AG20443 (cell line): ENCODE results near the gene NINJ1.
A peak's percentile ranks its signal among the peaks of the same experiment; 100 is the strongest.

ENCODE experiments used
- DNase-seq: peaks from one replicate; pipeline ENCODE4 v3.0.0; 2012; ENCODE audit warnings: low spot score, mixed read lengths

The NINJ1 gene

GRCh38 chr9:93132287-93132927 lies 1.6 kb downstream of the NINJ1 start:
- DNase-seq = peak; percentile 67

DNA sequence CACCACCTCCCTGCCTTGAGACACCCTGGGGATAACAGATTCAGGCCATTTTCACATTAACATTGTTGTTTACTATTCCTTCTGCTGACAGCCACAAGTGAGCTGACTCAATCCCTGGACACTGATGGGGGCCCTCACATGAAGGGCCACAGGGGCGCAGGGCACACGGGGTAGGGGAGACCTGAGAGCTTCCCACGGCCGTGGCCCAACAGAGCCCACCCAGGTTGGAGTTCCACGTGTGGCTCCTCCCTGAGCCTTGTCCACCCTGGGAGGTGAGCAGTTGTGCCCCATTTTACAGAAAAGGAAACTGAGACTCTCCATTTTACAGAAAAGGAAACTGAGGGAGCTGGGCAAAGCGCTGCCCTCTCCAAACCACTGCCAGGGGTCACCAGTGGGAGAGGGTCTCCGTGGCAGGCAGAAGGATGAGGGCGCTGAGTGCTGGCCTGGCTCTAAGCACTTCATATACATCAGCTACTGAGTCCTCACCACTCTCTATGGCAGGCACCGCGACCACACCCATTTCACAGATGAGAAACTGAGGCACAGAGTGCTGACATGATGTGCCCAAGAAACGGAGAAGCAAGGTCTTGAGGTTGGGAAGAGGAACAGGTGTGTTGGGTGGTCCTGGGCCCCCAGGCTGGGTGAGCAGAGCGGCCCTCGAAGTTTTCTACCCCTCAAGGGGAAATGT lies 2.3 kb downstream of the NINJ1 start:
- no peak for DNase-seq

DNA sequence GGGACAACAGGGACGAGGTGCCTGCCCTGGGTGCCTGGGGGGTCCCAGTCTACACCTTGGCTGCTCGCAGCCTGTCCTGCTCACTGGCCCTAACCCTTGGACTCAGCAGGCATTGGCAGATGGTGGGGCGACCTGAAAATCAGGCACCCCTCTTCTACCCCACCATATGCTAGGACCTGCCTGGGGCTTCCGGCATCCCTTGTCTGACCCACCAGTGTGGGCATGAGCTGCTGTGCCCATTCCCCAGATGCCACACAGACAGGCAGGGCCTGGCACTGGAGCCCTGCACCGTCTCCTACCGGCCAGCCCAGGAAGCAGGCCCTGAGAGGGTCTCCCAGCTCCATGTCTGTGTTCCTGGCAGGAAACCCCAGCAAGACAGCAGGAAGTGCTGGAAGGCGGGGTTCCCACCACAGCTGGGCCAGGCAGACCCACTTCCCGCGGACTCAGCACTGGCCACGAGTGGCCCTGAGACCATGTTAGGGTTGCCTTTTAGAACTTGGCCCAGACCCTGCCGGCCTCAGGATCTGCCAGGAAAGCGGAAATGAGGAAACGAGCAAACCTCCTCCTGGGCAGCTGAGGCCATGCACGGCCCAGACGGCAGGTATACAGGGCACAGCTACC lies 3.1 kb downstream of the NINJ1 start:
- no peak for DNase-seq

DNA sequence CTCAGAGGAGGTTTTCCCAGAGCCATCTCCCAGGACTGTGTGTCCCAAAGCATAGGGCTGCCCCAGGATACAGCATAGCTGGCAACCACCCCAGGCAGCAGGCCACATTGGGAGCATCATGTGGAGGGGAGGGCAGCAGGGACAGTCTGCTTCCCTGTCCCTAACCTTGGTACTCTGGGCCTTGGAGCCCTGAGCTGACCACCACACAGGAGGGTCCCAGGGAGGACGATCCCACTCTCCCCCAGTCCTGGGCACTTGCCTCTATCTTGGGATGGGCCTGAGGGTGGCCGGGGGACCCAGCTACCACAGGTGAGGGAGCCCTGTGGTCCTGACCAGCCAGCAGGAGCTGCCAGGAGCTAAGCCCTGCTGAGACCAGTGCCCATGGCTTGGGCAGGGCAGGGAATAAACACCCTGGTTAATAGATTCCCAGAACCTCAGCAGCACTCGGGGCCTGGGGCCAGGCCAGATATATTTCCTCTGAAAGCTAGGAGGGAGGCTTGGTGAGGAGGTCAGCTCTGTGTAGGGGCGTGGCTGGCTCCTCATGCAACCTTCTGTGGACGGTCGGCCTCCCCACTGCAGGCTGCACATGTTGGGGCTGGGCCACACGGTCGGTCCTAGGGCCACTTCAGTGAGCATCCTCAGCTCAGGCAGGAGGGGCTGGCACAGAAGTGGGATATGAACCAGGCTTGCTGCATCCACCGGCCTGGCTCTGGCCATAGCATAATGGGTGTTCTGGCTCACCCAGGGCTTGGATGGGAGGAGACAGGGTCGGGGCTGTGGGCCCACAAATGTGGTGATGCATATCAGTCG lies 4.2 kb downstream of the NINJ1 start:
- no peak for DNase-seq

- no peak for DNase-seq
Observed at GRCh38 chr9:93129286-93129685, 4.8 kb downstream of the NINJ1 start.

DNA sequence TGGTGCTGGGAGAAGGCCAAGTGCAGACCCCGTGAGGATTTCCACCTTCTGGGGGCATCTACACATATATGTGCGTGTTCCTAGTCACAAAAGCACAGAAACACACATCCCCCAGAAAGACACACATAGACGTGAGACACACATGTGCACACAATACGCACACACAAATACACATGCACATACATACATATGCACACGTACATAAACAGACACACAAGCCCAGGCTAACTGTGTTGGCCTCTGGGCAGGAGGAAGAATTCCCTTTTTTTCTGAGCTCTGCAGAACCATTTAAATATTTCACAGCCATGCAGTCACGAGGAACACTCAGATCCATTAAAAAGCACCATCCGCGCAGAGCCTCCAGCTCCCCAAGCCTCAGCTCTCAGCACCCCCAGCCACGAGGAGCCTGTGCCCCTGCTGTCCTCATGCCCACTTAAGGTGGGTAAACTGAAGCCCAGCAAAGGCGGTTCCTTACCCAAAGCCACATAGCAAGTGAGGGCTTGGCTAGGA lies 5.3 kb downstream of the NINJ1 start:
- DNase-seq = no peak

DNA sequence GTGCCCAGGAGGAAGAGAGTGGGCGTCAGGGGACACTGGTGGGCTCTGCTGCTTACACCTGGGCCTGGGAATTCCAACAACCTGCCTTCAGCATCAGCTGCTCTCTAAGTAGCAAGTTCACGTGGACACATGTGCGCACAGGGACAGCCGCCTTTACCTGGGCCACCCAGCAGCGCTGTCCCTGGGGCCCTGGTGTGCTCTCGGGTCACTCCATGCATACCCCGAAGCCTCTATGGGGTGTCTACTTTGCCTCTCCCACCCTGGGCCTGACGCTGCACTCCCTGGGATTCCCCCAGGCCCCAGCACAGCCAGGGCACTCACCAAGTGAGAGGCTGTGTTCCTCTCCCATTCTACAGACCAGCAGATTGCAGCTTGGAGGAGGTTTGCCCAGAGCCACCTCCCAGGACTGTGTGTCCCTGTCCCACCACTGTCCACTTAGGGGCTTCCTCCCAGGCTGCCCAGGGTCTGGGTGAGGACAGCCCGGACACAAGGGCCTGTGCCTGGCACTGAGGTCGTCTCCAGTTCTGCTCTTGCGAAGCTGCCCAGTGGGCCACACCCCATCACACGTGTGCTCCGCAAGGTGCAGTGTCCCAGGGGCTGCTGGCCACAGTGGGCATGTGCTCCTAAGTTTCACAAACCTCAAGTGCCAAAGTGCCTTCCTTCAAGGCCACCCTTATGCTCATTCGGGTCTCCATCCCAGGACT lies 5.9 kb downstream of the NINJ1 start:
- DNase-seq = no peak

DNA sequence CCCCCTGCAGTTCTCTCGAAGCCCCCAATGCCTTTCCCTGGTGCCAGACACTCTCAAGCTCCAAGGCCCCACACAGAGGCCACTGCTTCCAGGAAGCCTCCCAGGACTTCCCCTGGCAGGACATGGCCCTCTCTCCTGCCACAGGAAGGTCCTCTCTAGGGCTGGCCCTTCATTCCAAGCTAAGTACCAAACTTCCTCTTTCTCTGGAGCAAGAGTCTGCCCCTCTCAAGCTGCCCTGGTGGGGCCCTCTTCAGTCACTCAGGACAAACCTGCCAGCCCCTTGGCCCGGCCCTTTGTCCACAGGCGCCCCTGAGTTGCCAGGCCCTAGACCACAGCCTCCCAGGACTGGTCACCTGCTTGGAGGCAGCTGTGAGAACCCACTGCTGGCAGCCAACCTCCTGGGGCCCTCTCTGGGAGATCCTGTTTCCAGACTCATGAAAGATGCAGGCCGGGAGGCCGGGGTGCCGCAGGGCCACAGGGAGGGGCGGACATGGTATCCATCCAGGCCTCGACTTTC lies 6.6 kb downstream of the NINJ1 start:
- DNase-seq = no peak

- DNase-seq = no peak
Observed at GRCh38 chr9:93126825-93127368, 7.2 kb downstream of the NINJ1 start.

- no peak for DNase-seq
Observed at GRCh38 chr9:93126151-93126781, 7.8 kb downstream of the NINJ1 start.

- no peak for DNase-seq
Observed at GRCh38 chr9:93125331-93125894, 8.6 kb downstream of the NINJ1 start.

- DNase-seq = no peak
Observed at GRCh38 chr9:93124793-93125192, 9.3 kb downstream of the NINJ1 start.

DNA sequence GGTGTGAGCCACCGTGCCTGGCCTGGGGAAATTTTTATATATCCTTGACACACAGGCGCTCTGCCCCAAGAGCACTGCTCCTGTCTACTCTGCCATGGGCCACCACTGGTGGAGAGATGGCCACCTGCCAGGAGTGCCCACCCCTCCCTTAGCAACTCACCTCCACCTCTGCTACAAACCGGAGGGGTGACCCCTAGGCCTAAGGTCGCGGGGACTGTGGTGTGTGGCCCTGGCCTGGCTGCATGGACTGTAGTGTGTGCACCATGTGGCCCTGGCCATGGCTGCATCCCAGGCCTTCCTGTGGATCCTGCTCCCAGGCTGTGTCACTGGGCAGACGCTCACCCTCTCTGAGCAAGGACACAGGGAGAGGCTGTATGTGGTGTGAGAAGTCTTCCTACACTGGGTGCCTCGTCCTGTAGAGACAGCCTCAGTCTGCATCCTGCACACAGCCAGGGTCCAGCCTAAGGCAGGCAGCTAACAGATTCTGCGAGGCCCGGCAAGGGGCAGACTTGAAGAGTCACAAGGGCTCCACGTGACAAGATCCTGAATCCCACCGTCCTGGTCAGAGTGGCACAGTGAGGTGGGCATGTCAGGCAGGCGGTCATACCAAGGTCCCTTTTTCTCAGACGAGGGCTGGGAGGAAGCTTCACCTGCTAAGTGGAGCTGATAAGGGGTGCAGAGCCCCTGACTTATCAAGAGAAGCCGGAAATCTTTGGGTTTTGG lies 10.3 kb downstream of the NINJ1 start:
- DNase-seq = no peak

- no peak for DNase-seq
Observed at GRCh38 chr9:93122721-93123221, 11.3 kb downstream of the NINJ1 start.

- no peak for DNase-seq
Observed at GRCh38 chr9:93121316-93122241, 12.5 kb downstream of the NINJ1 start.

GRCh38 chr9:93120846-93121315 lies 13.2 kb downstream of the NINJ1 start:
- DNase-seq = no peak

- DNase-seq = peak; percentile 93
Observed at GRCh38 chr9:93119953-93120845, 13.9 kb downstream of the NINJ1 start.

- no peak for DNase-seq
Observed at GRCh38 chr9:93119703-93119952, 14.4 kb downstream of the NINJ1 start.
